Inflammatory macrophage (primary cell): ENCODE measurements around the gene ZNF254.
"Not testable (repeated sequence)": the region's sequence is repeated elsewhere in the genome, so short reads cannot be mapped to it uniquely, and the experiment has no call there.

Experiments
- DNase-seq, 2 donors: peaks; one replicate each; pipeline ENCODE4 v3.0.0-alpha.2; 2020 to 2022
- total RNA-seq, 18 experiments: gene quantifications; one replicate each; lab custom pipeline; 2026; ENCODE audit warnings: mixed read lengths in 6 of 18, inconsistent platforms in 2 of 18; lab: John Stamatoyannopoulos, UW

The ZNF254 gene
- total RNA-seq: 6.2 to 23.4 (median 11.6) reads per million in 18 experiments

- DNase-seq: peak; percentile 95 to 98
Measured at GRCh38 chr19:24086974-24087595, at the start of gene ZNF254. Gene ZNF254, plus strand, starts transcription at chr19:24087187. Its CDS starts 121 bp downstream, at chr19:24087308.

- DNase-seq: peak in 1 of 2 donors; percentile 5
Measured at GRCh38 chr19:24040621-24041020, 46.4 kb upstream of the ZNF254 start.

DNA sequence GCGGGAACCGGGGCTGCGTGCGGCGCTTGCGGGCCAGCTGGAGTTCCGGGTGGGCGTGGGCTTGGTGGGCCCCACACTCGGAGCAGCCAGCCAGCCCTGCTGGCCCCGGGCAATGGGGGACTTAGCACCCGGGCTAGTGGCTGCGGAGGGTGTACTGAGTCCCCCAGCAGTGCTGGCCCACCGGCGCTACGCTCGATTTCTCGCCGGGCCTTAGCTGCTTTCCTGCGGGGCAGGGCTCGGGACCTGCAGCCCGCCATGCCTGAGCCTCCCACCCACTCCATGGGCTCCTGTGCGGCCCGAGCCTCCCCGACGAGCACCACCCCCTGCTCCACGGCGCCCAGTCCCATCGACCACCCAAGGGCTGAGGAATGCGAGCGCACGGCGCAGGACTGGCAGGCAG lies 45.7 kb upstream of the ZNF254 start:
- DNase-seq: not testable (repeated sequence)

- DNase-seq: no peak
Measured at GRCh38 chr19:24046550-24046949, 40.4 kb upstream of the ZNF254 start.

GRCh38 chr19:24048261-24048660 lies 38.7 kb upstream of the ZNF254 start:
- no peak for DNase-seq

DNA sequence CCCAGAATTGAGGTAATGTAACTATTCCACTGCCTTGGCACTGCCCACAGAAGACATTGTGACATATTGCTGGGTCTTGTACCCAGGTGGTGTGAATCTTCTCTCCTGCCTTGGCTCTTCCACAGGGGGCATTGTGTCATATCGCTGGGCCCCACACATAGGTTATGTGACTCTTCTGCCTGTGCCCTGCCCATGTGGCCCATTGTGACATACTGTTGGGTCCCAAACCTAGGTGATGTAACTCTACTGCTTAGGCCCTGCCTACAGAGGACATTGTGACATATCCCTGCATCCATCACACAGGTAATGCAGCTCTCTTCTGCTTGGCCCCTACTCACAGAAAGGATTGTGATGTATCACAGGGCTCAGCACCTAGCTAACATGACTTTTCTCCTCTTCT lies 37.5 kb upstream of the ZNF254 start:
- DNase-seq: no peak

DNA sequence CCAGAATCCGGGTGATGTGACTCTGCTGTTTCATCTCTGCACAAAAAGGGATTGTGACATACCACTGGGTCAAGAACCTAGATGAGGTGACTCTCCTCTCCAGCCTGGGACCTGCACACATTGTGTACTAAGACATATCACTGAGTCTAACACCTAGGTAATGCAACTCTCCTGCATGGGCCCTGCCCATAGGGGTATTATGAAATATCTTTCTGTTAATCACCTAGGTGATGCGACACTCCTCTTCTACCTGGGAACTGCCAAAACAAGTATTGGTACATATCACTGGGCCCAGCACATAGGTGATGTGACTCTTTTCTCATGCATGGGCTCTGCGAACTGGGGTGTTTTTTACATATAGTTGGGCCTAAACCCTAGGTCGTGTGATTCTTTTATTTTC lies 35.5 kb upstream of the ZNF254 start:
- DNase-seq: no peak

GRCh38 chr19:24052811-24053210 lies 34.2 kb upstream of the ZNF254 start:
- no peak for DNase-seq

- no peak for DNase-seq
Measured at GRCh38 chr19:24053601-24054000, 33.4 kb upstream of the ZNF254 start.

DNA sequence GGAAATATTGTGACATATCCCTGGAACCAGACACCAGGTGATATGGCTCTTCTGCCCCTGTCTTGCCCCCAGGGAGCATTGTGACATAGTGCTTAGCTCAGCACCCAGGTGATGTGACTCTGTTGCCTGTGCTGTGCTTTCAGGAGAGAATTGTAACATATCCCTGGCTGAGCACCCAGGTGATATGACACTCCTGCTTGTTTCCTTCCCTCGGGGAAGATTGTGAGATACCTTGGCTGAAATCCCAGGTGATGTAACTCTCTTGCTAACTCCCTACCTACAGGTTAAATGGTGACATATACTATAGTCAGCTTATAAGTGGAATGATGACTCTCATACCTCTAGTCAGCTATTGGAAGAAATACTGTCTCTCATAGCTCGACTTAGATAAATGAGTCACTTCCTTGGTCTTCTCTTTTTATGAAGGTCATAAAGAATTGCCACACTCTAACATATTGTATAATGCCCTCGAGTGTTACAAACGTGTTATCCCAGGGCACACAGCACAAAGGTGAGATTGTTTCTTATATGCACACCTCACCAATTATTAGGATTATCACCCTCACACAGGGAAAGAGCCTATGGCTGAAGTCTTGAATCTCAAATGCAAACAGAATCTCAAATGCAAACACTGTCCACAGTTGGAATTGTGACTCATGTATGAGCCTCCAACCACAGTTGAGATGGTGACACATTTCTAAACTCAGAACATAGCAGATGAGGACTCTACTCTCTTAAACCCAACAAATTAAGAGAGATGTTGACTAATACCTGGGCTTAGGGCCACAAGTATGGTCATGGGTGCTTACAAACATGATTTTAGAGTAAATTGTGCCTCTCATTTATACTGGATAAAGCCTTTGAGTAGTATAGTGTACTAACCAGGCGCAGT lies 32.7 kb upstream of the ZNF254 start:
- DNase-seq: no peak

DNA sequence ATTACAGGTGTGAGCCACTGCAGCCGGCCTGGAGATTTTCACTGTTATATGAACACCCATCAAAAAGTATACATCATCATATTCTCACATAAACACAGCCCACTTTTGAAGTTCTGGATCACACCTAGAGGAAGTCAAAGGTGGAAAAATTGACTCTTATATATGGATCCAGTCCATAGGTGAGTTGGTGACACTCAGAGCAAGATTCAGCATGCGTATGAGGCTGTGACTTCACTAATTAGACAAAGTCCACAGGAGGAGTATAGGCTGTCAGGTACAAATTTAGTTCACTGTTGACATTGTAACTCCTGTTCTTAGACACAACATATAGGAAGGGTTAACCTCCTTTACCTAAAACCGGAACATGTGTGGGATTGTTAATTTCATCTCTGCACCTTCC lies 31.4 kb upstream of the ZNF254 start:
- no peak for DNase-seq

- DNase-seq: no peak
Measured at GRCh38 chr19:24057144-24057543, 29.8 kb upstream of the ZNF254 start.

GRCh38 chr19:24059563-24060295 lies 27.3 kb upstream of the ZNF254 start:
- DNase-seq: no peak

DNA sequence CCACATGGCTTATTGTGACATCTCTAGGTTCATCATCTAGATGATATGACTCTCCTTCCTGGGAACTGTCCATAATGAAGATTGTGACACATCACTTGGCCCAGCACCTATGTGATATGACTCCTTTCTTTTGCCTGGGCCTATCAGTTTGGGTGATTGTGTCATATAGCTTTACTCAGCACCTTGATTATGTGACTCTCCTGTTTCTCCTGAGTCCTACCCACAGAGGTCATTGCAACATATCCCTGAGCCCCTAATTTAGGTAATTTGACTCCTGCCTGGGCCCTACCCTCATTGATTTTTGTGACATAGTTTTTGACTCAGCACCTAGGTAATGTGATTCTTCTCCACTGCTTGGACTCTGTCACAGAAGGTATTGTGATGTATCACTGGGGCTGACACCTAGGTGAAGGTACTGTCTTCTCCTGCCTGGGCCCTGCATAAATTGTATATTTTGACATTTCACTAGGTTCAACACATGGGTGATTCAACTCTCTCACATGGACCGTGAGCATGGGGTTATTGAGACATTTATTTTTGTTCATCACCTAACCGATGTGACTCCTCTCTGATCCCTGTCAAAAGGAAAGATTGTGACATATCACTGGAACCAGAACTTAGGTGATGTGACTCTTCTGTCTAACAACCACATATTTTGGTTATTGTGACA lies 26.2 kb upstream of the ZNF254 start:
- no peak for DNase-seq

- no peak for DNase-seq
Measured at GRCh38 chr19:24062190-24062589, 24.8 kb upstream of the ZNF254 start.

- DNase-seq: no peak
Measured at GRCh38 chr19:24063295-24063694, 23.7 kb upstream of the ZNF254 start.

GRCh38 chr19:24064175-24064574 lies 22.8 kb upstream of the ZNF254 start:
- DNase-seq: no peak

DNA sequence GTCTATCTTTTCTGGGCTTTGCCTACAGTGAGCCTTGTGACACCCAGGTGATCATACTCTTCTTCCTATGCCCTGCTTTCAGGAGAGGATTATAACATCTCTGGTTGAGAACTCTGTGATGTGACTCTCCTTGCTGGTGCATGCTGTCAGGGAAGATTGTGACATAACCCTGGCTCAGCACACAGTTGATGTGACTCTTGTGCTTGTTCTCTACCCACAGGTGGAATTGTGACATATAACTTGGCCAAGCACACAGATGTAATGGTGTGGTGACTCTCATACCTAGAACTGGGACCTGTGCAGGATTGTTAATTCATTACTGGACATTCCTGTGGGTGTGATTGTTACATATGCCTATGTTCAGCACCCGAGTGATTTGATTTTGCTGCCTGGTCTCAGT lies 21.7 kb upstream of the ZNF254 start:
- DNase-seq: no peak

GRCh38 chr19:24065865-24066604 lies 21.0 kb upstream of the ZNF254 start:
- DNase-seq: no peak

DNA sequence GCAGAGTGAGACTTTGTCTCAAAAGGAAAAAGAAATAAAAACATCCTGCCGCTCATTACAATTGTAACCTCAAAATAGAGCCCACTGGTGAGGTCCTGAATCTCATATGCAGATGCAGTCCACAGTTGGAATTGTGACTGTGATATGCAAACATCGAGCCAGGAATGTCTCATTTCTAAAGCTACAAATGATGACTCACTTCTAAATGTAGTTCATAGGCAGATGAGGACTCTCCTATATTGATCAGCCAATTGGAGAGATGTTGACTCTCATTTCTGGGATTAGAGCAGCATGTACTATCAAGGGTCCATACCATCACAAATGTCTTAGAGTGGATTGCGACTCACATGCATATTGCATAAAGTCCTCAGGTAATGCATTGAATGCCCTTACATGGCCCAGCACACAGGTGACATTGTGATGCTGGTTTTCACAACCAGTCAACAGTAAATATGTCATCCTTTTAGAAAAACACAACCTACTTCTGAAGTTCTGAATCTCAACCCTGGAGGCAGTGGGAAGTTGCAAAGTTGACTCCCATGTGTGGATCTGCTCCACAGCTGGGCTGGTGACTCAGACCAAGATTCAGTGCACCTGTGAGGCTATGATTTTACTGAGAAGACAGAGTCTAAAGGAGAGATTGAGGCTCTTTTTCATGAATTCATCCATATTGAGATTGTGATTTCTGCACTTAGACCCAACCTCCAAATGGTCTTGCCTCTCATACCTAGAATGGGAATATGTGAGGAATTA lies 16.9 kb upstream of the ZNF254 start:
- DNase-seq: no peak

DNA sequence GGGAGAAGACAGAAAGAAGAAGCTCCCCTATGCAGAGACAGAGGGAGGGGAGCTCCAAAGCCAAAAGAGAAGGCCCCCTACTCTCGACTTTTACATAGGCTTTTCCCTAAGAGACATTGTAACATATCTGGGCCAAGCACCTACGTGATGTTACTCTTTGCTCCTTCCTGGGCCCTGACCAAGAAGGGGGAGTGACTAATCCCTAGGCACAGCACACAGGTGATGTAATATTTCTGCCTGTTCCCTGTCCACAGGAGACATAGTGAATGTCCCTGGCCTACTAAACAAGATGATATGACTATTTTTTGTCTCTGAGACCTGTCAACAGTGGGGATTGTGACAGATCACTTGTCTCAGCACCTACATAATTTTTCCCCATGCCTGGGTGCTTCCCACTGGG lies 15.9 kb upstream of the ZNF254 start:
- DNase-seq: no peak
